Glutamatergic neuron (in vitro differentiated cells): Measurements from ENCODE around the gene HDAC4. TPM values are rescaled to one million over a fixed set of nuclear protein-coding genes. Genes with fewer than 3 reads are reported as not detected.

ENCODE experiments used
- DNase-seq: peaks from one replicate; pipeline ENCODE4 v3.0.0; 2022
- H3K27ac Mint-ChIP-seq: one replicate; pipeline ENCODE4 v1.8.0; 2020; ENCODE audit warnings: mild to moderate bottlenecking, mixed read lengths, inconsistent platforms; ENCODE audit not compliant: unreplicated experiment
- H3K27me3 Mint-ChIP-seq: one replicate; pipeline ENCODE4 v1.8.0; 2020; ENCODE audit warnings: mild to moderate bottlenecking, moderate library complexity, mixed read lengths, inconsistent platforms; ENCODE audit not compliant: unreplicated experiment
- H3K36me3 Mint-ChIP-seq: one replicate; pipeline ENCODE4 v1.8.0; 2020; ENCODE audit warnings: mild to moderate bottlenecking, mixed read lengths, inconsistent platforms; ENCODE audit not compliant: unreplicated experiment
- H3K4me1 Mint-ChIP-seq: one replicate; pipeline ENCODE4 v1.8.0; 2020; ENCODE audit warnings: mild to moderate bottlenecking, low read depth, mixed read lengths, inconsistent platforms; ENCODE audit not compliant: unreplicated experiment
- H3K4me3 Mint-ChIP-seq: one replicate; pipeline ENCODE4 v1.8.0; 2020; ENCODE audit warnings: mild to moderate bottlenecking, mixed read lengths, inconsistent platforms; ENCODE audit not compliant: unreplicated experiment
- H3K9me3 Mint-ChIP-seq: one replicate; pipeline ENCODE4 v1.8.0; 2020; ENCODE audit warnings: mild to moderate bottlenecking, moderate library complexity, mixed read lengths, inconsistent platforms; ENCODE audit not compliant: unreplicated experiment
- total RNA-seq: library from RNA; stranded (reverse); fragmentation: NEBNext Ultra II Directional; extraction: Animal tissue kit (Norgen Biotek cat#: 25700); gene quantifications from one replicate; pipeline ENCODE4 v1.2.1, GENCODE V29; 2021; ENCODE audit not compliant: unreplicated experiment
- TF ChIP-seq, protein P1 (sequence below): fragments of 200-600 bp; sonication (generic); IDR thresholded peaks from one replicate; pipeline ENCODE4 v1.5.0; 2021; ENCODE audit not compliant: partially characterized antibody, unreplicated experiment

HDAC4 gene
- total RNA-seq, 1 donor from 2014 or later, result 90.6 TPM

DNA sequence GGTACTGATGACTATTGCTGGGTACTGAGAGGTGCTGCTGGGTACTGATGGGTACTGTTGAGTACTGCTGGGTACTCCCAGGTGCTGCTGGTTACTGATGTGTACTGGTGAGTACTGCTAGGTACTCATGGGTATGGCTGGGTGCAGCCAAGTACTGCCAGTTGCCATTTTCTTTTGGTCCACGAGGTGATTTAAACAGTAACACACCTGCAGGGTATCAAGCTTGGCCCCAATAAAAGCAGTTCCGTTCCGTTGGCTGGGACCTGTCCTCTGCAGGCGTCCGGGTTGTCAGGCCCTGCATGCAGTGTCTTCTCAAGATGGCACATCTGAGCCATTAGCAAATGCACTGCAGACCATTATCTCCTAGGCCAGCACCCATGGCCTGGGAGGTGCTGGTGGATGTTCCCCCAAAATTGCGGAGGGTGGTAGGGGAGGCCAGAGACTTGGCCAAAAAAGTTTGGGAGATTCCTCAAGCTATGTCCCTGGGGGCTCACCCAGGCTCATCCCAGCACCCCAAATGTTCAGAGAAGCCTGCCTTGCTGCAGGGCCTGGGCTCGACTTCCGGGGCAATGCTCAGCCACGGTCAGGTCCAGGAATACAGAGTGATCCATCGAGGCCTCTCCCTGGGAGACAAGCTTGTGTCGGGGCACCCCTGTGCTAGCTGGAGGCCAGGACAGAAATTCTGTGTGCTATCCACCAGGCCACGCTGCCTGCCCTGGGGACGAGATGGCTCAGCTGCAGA lies 387.7 kb downstream of the HDAC4 start:
- Mint-ChIP-seq H3K36me3 (no peaks in the 10 kb centered on the region), H3K9me3 (peaks cover 1% of the 10 kb centered on the region), H3K27me3 (peaks cover 3% of the 10 kb centered on the region), H3K4me3 (no peak overlapping the region), H3K4me1 (no peaks in the 10 kb centered on the region), H3K27ac (no peak overlapping the region)
- TF ChIP-seq, protein P1, sequence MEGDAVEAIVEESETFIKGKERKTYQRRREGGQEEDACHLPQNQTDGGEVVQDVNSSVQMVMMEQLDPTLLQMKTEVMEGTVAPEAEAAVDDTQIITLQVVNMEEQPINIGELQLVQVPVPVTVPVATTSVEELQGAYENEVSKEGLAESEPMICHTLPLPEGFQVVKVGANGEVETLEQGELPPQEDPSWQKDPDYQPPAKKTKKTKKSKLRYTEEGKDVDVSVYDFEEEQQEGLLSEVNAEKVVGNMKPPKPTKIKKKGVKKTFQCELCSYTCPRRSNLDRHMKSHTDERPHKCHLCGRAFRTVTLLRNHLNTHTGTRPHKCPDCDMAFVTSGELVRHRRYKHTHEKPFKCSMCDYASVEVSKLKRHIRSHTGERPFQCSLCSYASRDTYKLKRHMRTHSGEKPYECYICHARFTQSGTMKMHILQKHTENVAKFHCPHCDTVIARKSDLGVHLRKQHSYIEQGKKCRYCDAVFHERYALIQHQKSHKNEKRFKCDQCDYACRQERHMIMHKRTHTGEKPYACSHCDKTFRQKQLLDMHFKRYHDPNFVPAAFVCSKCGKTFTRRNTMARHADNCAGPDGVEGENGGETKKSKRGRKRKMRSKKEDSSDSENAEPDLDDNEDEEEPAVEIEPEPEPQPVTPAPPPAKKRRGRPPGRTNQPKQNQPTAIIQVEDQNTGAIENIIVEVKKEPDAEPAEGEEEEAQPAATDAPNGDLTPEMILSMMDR, result no peak
- no peak for DNase-seq

DNA sequence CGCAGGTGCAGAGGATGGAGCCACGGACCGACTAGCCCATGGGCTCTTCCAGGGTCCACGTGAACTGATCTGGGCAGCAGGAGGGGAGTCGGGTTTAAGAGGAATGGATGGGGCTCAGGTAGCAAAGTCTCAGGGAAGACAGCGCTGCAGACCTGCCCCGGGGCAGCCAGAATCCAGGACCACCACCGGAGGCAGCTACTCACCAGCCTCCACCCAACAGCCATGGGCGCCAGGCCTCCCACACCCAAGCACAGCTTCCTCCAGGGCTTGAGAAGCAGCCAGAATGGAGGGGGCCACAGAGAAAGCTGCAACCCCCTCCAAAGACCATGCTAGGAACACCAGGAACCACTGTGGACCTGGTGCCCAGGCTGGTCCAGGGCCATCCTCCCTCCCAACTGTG lies 388.6 kb downstream of the HDAC4 start:
- Mint-ChIP-seq H3K9me3 (peaks cover 4% of the 10 kb centered on the region), H3K27me3 (peaks cover 3% of the 10 kb centered on the region), H3K27ac (no peak overlapping the region), H3K36me3 (no peaks in the 10 kb centered on the region), H3K4me3 (no peak overlapping the region), H3K4me1 (no peaks in the 10 kb centered on the region)
- TF ChIP-seq, protein P1, result no peak
- DNase-seq, result no peak

DNA sequence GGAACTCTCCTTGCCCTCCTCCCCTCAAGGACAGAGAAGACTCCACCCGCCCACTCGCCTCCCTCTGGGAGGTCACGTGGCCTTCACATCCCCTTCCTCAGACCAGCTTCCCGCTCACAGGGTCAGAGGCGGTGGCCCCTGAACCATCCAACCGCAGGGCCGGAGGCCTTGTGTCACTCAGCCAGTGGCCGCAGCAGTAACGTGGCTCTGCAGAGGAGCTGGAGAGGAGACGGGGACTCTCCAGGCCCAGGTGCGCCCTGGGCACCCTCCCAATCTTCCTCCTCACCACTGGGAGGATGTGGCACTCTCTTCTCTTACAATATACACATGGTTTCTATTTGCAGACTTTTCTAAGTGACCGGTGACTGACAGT lies 391.2 kb downstream of the HDAC4 start:
- Mint-ChIP-seq H3K27ac (no peak overlapping the region), H3K4me3 (no peak overlapping the region), H3K27me3 (no peaks in the 10 kb centered on the region), H3K9me3 (peaks cover 4% of the 10 kb centered on the region), H3K36me3 (no peaks in the 10 kb centered on the region), H3K4me1 (no peaks in the 10 kb centered on the region)
- TF ChIP-seq, protein P1, result no peak
- no peak for DNase-seq

DNA sequence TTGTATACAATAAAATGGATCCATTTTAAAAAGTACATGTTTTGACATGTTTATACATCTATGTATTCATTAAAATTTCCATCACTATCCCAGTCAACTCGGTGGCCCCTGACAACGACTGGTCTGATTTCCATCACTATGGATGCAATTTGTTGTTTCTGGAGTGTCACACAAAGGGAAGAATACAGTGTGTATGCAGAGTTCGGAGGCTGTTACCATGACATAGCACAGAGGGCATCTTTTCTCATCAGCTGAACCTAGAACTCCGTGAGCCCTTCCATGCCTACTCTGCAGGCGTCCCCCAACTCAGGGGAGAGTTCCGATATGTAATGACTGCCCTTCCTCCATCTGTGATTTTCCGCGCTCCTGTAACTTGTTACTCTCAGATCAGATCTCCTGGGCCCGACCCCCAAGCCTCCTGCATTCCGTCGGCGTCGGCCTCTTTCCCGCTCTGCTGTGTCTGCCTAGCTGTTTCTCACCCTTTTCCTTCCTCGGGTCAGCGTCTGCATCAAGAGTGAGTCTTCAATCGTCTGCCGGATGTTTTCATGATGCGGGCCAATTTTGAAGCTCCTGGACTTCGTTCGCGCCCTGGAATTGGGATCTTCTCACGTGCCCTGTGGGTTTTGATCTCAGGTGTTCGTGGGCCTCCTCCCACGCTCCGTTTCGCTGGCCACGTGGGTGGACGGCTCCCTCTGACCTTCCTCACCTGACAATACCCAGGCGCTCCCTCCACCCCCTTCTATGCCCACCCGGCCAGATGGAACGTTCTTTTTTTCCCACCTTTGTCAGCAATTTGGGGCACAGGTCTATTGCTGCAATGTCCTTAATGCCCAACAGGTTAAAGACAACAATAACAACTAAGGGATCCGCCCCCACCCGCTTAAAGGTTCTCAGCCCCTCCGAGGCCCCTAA lies 391.9 kb downstream of the HDAC4 start:
- Mint-ChIP-seq H3K9me3 (peaks cover 4% of the 10 kb centered on the region), H3K4me1 (no peaks in the 10 kb centered on the region), H3K4me3 (no peak overlapping the region), H3K27ac (no peak overlapping the region), H3K36me3 (no peaks in the 10 kb centered on the region), H3K27me3 (peaks cover 1% of the 10 kb centered on the region)
- DNase-seq, result no peak
- TF ChIP-seq, protein P1, result no peak

DNA sequence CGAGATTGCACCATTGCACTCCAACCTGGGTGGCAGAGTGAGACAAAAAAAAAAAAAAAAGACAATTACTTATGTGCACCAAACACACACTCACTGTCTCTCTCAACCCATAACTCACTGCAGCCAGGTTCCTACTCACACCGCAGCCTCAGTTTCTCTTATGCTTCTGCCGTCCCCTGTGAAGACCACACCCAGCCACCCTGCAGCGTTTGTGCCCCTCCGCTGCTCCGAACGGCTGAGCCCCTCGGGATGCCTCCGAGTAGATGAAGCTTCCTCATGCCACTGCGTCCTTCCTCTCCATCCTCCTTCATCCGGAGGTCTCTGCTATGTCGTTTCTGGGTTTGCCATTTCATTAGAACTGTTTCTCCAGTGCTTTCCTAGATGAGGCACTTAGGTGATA lies 392.8 kb downstream of the HDAC4 start:
- DNase-seq, result no peak
- Mint-ChIP-seq H3K36me3 (no peaks in the 10 kb centered on the region), H3K4me3 (no peak overlapping the region), H3K27me3 (peaks cover 1% of the 10 kb centered on the region), H3K9me3 (peaks cover 4% of the 10 kb centered on the region), H3K27ac (no peak overlapping the region), H3K4me1 (no peaks in the 10 kb centered on the region)
- TF ChIP-seq, protein P1, result no peak
